ENCODE data around the gene ZNF319. TPM values are rescaled to one million over a fixed set of nuclear protein-coding genes. Genes with fewer than 3 reads are reported as not detected.

The ZNF319 gene
- total RNA-seq, 4 donors from 2014 or later = 4.2 to 16.6 (median 11.6) TPM

DNA sequence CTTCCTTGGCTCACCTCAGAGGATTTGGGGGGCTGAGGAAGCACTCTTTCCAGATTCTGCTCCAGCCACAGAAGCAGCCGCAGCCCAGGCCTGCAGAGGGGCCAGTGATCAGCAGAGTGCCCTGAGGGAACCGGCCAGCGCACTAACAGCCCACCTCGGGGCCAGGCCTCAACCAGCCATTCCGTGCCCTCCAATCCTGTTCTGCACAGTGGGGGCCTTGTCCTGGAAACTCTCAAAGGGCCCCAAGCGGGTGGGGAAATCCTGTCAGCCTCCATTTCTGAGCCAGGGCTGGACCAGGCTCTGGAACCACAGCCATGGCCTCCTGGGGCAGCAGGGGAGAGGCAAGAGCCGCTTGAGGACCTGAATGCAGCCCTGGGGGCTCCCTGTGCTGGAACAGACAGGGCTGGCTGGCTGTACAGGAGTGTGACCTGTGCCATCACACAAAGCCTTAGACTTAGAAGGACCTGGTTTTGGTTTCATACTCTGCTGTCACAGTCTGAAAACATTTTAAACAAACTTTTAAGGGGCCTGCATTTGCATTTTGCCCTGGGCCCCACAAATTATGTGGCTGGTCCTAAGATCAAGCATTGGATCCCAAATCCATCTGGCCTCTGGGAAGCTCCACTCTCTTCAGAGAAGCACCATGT is 39.5 kb downstream of the ZNF319 start:
- Histone ChIP-seq H3K27me3 (no peaks in the 10 kb centered on the region), H3K27ac (no peak overlapping the region), H3K4me1 (peaks cover under 1% of the 10 kb centered on the region), H3K9me3 (no peaks in the 10 kb centered on the region), H3K4me3 (no peak overlapping the region), H3K36me3 (no peaks in the 10 kb centered on the region)
- DNase-seq (ENCODE audit: low spot score in 2 of 2) = no peak
- TF ChIP-seq, protein P1, sequence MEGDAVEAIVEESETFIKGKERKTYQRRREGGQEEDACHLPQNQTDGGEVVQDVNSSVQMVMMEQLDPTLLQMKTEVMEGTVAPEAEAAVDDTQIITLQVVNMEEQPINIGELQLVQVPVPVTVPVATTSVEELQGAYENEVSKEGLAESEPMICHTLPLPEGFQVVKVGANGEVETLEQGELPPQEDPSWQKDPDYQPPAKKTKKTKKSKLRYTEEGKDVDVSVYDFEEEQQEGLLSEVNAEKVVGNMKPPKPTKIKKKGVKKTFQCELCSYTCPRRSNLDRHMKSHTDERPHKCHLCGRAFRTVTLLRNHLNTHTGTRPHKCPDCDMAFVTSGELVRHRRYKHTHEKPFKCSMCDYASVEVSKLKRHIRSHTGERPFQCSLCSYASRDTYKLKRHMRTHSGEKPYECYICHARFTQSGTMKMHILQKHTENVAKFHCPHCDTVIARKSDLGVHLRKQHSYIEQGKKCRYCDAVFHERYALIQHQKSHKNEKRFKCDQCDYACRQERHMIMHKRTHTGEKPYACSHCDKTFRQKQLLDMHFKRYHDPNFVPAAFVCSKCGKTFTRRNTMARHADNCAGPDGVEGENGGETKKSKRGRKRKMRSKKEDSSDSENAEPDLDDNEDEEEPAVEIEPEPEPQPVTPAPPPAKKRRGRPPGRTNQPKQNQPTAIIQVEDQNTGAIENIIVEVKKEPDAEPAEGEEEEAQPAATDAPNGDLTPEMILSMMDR (IDR thresholded peaks at IDR 0.05) = no peak
- TF ChIP-seq EP300 (IDR thresholded peaks at IDR 0.05) (no peak), POLR2AphosphoS5 (IDR thresholded peaks at IDR 0.05) (no peak), POLR2A (IDR thresholded peaks at IDR 0.05) (no peak)
- WGBS = 84% methylated on average over 5 of the region's 7 CpGs

DNA sequence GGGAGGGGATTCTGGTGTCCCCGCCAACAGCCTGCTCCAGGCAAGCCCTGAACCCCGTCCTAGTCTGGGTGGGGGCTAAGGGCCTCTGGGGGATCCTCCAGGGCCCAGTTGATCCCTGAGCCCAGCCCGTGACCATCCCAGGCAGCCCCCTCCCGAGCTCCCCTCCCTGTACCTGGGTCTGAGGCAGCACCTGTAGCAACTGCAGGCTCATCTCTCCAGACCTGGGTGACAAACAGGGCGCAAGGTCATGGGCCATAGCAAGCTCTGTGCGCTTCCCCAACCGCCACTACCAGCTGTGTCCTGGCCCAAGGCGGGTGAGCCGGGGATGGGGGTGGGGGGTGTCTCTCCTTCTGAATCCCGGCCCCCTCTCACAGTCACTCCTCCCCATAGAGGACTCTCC is 40.2 kb downstream of the ZNF319 start:
- H3K9me3 ChIP-seq = no peaks in the 10 kb centered on the region
- H3K36me3 ChIP-seq = no peaks in the 10 kb centered on the region
- TF ChIP-seq POLR2A (IDR thresholded peaks at IDR 0.05) (no peak), EP300 (IDR thresholded peaks at IDR 0.05) (no peak)
- no peaks in the 10 kb centered on the region for H3K27me3 ChIP-seq
- peaks cover 4% of the 10 kb centered on the region for H3K4me1 ChIP-seq
- no peak overlapping the region for H3K27ac ChIP-seq
- no peak for DNase-seq (ENCODE audit: low spot score in 2 of 2)
- H3K4me3 ChIP-seq = no peak overlapping the region
- 50% methylated on average over 1 of the region's 10 CpGs for WGBS

DNA sequence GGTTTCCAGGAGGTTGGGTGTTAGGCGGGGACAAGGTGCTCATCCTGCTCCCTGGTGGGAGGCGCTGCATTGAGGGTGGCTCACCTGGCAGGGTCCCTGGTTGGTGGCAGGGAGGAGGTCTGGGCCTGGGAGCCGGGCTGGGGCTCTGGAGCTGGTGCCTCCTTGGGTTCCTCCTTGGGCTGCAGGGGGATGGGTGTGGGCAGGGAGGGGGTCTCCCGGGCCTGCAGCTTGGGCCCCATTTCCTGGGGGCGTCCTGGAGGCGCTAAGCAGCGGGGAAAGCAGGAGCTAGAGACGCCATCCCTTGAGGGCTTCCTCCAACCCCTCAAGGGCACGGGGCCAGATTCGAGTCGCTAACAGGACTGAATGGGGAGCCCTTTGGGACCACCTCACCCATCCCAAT is 40.7 kb downstream of the ZNF319 start:
- Histone ChIP-seq H3K4me3 (no peak overlapping the region), H3K27ac (no peak overlapping the region), H3K27me3 (no peaks in the 10 kb centered on the region), H3K4me1 (peaks cover 4% of the 10 kb centered on the region), H3K36me3 (no peaks in the 10 kb centered on the region), H3K9me3 (no peaks in the 10 kb centered on the region)
- TF ChIP-seq POLR2AphosphoS5 (IDR thresholded peaks at IDR 0.05) = no peak
- no peak for TF ChIP-seq POLR2A (IDR thresholded peaks at IDR 0.05)
- TF ChIP-seq EP300 (IDR thresholded peaks at IDR 0.05) = no peak
- TF ChIP-seq, protein P1 (IDR thresholded peaks at IDR 0.05) = no peak
- WGBS = 83% methylated on average over 10 of the region's 11 CpGs
- no peak for DNase-seq (ENCODE audit: low spot score in 2 of 2)

- Histone ChIP-seq H3K36me3 (no peaks in the 10 kb centered on the region), H3K4me1 (peaks cover 4% of the 10 kb centered on the region), H3K4me3 (no peak overlapping the region), H3K27me3 (no peaks in the 10 kb centered on the region), H3K9me3 (no peaks in the 10 kb centered on the region), H3K27ac (no peak overlapping the region)
- WGBS = 86% methylated on average over 8 of the region's 8 CpGs
- TF ChIP-seq, protein P1 (IDR thresholded peaks at IDR 0.05) = no peak
- no peak for TF ChIP-seq EP300 (IDR thresholded peaks at IDR 0.05)
- TF ChIP-seq POLR2A (IDR thresholded peaks at IDR 0.05) = no peak
- TF ChIP-seq POLR2AphosphoS5 (IDR thresholded peaks at IDR 0.05) = no peak
- DNase-seq (ENCODE audit: low spot score in 2 of 2) = no peak
These were observed 41.4 kb downstream of the ZNF319 start for GRCh38 chr16:57959121-57959520.

GRCh38 chr16:57958544-57958943 is 41.9 kb downstream of the ZNF319 start:
- TF ChIP-seq, protein P1 (IDR thresholded peaks at IDR 0.05) = no peak
- TF ChIP-seq POLR2AphosphoS5 (IDR thresholded peaks at IDR 0.05) (no peak), EP300 (IDR thresholded peaks at IDR 0.05) (no peak), POLR2A (IDR thresholded peaks at IDR 0.05) (no peak)
- no peak overlapping the region for H3K4me3 ChIP-seq
- no peak for DNase-seq (ENCODE audit: low spot score in 2 of 2)
- WGBS = 56% methylated on average over 6 of the region's 6 CpGs
- peaks cover 4% of the 10 kb centered on the region for H3K4me1 ChIP-seq
- no peak overlapping the region for H3K27ac ChIP-seq
- no peaks in the 10 kb centered on the region for H3K36me3 ChIP-seq
- no peaks in the 10 kb centered on the region for H3K27me3 ChIP-seq
- no peaks in the 10 kb centered on the region for H3K9me3 ChIP-seq

All from suprapubic skin (tissue), 4 donors.